COLO668 (cell line): Measurements from ENCODE around the gene ATP6V1D.
A peak's percentile ranks its signal among the peaks of the same experiment; 100 is the strongest.
"Not testable (repeated sequence)": the region's sequence is repeated elsewhere in the genome, so short reads cannot be mapped to it uniquely, and the experiment has no call there.

Experiments
- DNase-seq: peaks from one replicate; lab custom pipeline; 2025; ENCODE audit not compliant: unreplicated experiment; lab: John Stamatoyannopoulos, UW

Gene ATP6V1D

GRCh38 chr14:67359775-67360469 lies at the start of gene ATP6V1D, which contains the start of gene EIF2S1:
Gene ATP6V1D, minus strand, starts transcription at chr14:67359804. Its CDS starts 106 bp downstream, at chr14:67359698.
Gene EIF2S1, plus strand, starts transcription at chr14:67360328. Its CDS starts 4,440 bp downstream, at chr14:67364768.
- peak; percentile 99 for DNase-seq

- not testable (repeated sequence) for DNase-seq
These were observed 48.7 kb upstream of the ATP6V1D start for GRCh38 chr14:67408122-67408801.

GRCh38 chr14:67405771-67406170 lies 46.2 kb upstream of the ATP6V1D start:
- DNase-seq: no peak

- no peak for DNase-seq
These were observed 40.8 kb upstream of the ATP6V1D start for GRCh38 chr14:67400434-67400833.

GRCh38 chr14:67397536-67397935 lies 37.9 kb upstream of the ATP6V1D start:
- no peak for DNase-seq

- DNase-seq: no peak
These were observed 36.9 kb upstream of the ATP6V1D start for GRCh38 chr14:67396381-67396970.

- DNase-seq: no peak
These were observed 36.2 kb upstream of the ATP6V1D start for GRCh38 chr14:67395876-67396189.

GRCh38 chr14:67395086-67395875 lies 35.7 kb upstream of the ATP6V1D start:
- DNase-seq: no peak

GRCh38 chr14:67393689-67394088 lies 34.1 kb upstream of the ATP6V1D start:
- no peak for DNase-seq

- DNase-seq: no peak
These were observed 33.2 kb upstream of the ATP6V1D start for GRCh38 chr14:67392800-67393199.

- no peak for DNase-seq
These were observed 32.5 kb upstream of the ATP6V1D start for GRCh38 chr14:67392123-67392522.

- DNase-seq: no peak
These were observed 31.7 kb upstream of the ATP6V1D start for GRCh38 chr14:67391268-67391667.

GRCh38 chr14:67389811-67390534 lies 30.4 kb upstream of the ATP6V1D start:
- DNase-seq: no peak

- DNase-seq: no peak
These were observed 29.7 kb upstream of the ATP6V1D start for GRCh38 chr14:67389275-67389674.

- no peak for DNase-seq
These were observed 27.6 kb upstream of the ATP6V1D start for GRCh38 chr14:67387195-67387594.

GRCh38 chr14:67385618-67386017 lies 26.0 kb upstream of the ATP6V1D start:
- no peak for DNase-seq

- no peak for DNase-seq
These were observed 25.5 kb upstream of the ATP6V1D start for GRCh38 chr14:67385120-67385519.

- DNase-seq: no peak
These were observed 18.3 kb upstream of the ATP6V1D start for GRCh38 chr14:67377916-67378315.

GRCh38 chr14:67373347-67373746 lies 13.7 kb upstream of the ATP6V1D start:
- no peak for DNase-seq

GRCh38 chr14:67372833-67373232 lies 13.2 kb upstream of the ATP6V1D start:
- DNase-seq: no peak
